Tibial artery (tissue), 4 donors: ENCODE measurements around the gene NPAS3.

ENCODE experiments used
- DNase-seq, 2 donors: peaks; one replicate each; pipeline ENCODE4 v3.0.0-alpha.2; 2019
- H3K27ac ChIP-seq, 2 donors: fragments of 200-600 bp; sonication (generic) in 1 of 2; 1 replicate in 1 of 2; 2 replicates in 1 of 2; pipeline ENCODE4 v1.5.1; 2018 to 2019; ENCODE audit warnings: mild to moderate bottlenecking in 1 of 2
- H3K27me3 ChIP-seq, 2 donors: fragments of 200-600 bp; sonication (generic) in 1 of 2; one replicate each; pipeline versions ENCODE4 v1.5.1 to v1.6.0; 2016 to 2019
- H3K36me3 ChIP-seq, 3 donors: fragments of 200-600 bp; sonication (generic) in 2 of 3; one replicate each; pipeline ENCODE4 v1.5.1; 2016 to 2019; ENCODE audit warnings: mild to moderate bottlenecking in 2 of 3
- H3K4me1 ChIP-seq, 4 donors: fragments of 200-600 bp; sonication (generic) in 2 of 4; 1 replicate in 3 of 4; 2 replicates in 1 of 4; pipeline ENCODE4 v1.5.1; 2016 to 2019
- H3K4me3 ChIP-seq, 2 donors: fragments of 200-600 bp; sonication (generic) in 1 of 2; 1 replicate in 1 of 2; 2 replicates in 1 of 2; pipeline ENCODE4 v1.5.1; 2018 to 2019; ENCODE audit warnings: mild to moderate bottlenecking in 2 of 2
- H3K9me3 ChIP-seq, 3 donors: fragments of 200-600 bp; sonication (generic) in 1 of 3; one replicate each; pipeline ENCODE4 v1.5.1; 2016 to 2019
- intact Hi-C: fragments of 100-400 bp; cut with DNase I; formaldehyde crosslinking; loops from one replicate; pipeline ENCODE4 v1.15.0; 2023; ENCODE audit warnings: low total_unique reads
- TF ChIP-seq, protein P1 (sequence below), 2 experiments: fragments of 200-600 bp in 1 of 2; fragments of 450-650 bp in 1 of 2; IDR thresholded peaks; one replicate each; pipeline ENCODE4 v1.5.1; 2017 to 2019; ENCODE audit warnings: antibody characterized with exemption in 2 of 2, mild to moderate bottlenecking in 1 of 2, moderate library complexity in 1 of 2

NPAS3 gene

DNA sequence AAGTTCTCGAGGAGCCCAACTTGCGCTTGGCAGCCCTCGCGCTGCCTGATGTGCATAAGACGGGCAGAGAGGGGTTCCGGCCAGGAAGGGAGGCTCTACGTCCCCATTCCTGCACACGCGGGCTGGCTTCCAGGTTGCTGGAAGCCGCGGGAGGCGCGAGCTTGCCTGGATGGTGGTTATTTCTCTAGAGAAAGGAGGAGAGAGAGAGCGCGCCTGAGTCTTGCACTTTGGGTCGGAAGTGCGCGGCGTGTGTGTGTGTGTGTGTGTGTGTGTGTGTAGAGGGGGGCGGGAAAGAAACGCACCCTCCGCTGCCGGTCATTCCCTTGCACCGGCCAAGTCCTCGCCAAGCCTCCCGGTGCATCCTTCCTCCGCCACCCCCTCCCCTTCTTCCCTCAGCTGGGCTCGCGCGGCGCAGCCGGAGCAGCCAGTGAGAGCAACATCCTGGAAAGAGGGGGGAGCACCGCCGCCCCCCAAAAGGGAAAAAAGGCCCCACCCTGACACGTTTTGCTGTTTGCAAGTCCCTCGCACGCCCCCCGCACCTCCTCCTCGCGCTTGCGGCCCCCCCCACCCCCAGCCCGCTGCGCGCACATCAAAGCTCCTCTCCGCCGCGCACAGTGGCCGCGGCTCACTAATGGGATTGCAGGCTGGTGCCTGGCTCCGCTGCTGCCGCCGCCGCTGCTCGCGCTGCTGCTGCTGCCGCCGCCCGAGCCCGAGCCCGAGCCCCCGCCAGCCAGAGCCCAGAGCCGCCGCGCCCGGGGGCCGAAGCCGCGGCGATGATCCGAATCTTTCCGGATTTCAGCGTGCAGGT lies 4.4 kb upstream of the NPAS3 start:
- Histone ChIP-seq H3K36me3 (no peaks in the 10 kb centered on the region), H3K27ac (no peak overlapping the region), H3K27me3 (peaks cover 0 to 43% of the 10 kb centered on the region in 2 donors), H3K4me3 (peak overlapping the region; percentile 48 to 49), H3K4me1 (peaks cover 0 to 35% (median 29%) of the 10 kb centered on the region in 4 donors), H3K9me3 (no peaks in the 10 kb centered on the region)
- TF ChIP-seq, protein P1, sequence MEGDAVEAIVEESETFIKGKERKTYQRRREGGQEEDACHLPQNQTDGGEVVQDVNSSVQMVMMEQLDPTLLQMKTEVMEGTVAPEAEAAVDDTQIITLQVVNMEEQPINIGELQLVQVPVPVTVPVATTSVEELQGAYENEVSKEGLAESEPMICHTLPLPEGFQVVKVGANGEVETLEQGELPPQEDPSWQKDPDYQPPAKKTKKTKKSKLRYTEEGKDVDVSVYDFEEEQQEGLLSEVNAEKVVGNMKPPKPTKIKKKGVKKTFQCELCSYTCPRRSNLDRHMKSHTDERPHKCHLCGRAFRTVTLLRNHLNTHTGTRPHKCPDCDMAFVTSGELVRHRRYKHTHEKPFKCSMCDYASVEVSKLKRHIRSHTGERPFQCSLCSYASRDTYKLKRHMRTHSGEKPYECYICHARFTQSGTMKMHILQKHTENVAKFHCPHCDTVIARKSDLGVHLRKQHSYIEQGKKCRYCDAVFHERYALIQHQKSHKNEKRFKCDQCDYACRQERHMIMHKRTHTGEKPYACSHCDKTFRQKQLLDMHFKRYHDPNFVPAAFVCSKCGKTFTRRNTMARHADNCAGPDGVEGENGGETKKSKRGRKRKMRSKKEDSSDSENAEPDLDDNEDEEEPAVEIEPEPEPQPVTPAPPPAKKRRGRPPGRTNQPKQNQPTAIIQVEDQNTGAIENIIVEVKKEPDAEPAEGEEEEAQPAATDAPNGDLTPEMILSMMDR (IDR thresholded peaks at IDR 0.05) = peak in 1 of 2 experiments; percentile 0
- DNase-seq = no peak
- intact Hi-C loops = loop anchor here (10.0 kb wide), 2 partner anchors 861 to 1021 kb away; partner anchors contain the start of gene EGLN3

DNA sequence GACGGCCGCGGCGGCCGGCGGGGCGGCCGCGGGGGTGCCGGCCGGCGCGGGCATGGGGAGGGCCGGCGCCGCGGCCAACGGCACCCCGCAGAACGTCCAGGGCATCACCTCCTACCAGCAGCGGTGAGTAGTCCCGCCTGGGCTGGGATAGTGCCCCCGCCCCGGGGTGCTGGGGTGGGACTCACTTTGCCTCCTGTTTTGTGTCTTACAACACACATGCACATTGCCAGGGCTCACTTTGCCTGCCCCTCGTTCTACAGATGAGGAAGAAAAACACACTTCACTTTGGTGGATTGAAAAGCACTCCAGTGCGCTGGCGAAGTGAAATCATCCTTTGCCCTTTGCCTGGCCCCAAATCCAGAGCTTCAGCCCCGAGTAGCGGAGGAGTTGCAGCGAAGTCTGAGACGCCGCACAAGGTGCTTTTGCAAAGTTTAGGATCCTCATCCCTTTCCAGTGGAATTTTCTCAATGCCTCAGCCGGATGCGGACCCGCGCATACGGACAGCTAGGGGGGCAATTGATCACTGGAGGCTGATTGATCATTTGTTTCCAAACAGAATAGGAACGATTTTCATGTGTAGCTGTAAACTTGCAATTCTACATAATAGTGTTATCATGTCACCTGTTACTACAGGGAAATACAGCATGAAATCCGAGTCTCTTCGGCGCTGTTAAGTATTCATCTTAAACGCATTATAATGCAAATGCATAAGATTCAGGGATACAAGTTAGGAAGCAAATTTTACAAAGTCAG lies 3.6 kb upstream of the NPAS3 start:
- Histone ChIP-seq H3K4me1 (peaks cover 0 to 36% (median 29%) of the 10 kb centered on the region in 4 donors), H3K27ac (no peak overlapping the region), H3K27me3 (peaks cover 0 to 43% of the 10 kb centered on the region in 2 donors), H3K9me3 (no peaks in the 10 kb centered on the region), H3K4me3 (peak overlapping the region; percentile 48 to 49), H3K36me3 (no peaks in the 10 kb centered on the region)
- intact Hi-C loops = loop anchor here (10.0 kb wide), 2 partner anchors 860 to 1020 kb away; partner anchors contain the start of gene EGLN3
- DNase-seq = peak in 1 of 2 donors; percentile 32
- TF ChIP-seq, protein P1 (IDR thresholded peaks at IDR 0.05) = no peak

DNA sequence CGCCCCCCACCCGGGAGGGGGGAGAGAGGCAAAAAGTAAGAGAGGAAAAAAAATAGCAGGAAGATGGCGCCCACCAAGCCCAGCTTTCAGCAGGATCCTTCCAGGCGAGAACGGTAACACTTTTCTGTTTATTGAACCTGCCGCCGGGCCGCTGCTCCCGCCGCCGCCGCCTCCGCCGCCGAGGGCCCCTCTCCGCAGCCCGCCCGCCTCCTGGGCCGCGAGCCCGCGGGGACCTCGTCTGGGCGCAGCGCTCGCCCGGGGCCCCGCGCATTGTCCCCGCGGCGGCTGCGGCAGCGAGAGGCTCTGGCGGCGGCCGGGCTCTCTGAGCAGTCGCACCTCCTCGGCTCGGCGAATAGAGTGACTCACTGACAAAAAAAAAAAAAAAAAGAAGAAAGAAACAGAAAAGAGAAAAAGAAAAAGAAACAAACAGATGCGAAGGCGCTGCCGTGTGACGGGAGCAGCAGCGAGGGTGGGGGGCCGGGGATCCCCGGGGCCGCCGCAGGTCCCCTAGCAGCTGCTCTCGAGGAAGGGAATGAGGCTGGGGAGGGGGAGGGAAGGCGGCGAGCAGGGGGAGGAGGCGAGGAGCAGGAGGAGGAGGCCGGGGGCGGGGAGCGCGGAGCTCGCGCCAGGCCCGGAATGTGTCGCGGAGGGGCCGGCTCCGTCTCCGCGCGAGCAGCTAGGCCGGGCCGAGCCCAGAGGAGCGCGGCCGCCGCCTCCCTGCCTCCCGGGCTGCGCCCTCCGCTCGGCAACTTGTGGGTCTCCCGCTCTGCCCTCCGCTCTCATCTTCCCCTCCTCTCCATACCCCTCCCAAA lies 781 bp downstream of the NPAS3 start:
- H3K36me3 ChIP-seq = no peaks in the 10 kb centered on the region
- peak overlapping the region; percentile 77 to 80 for H3K4me3 ChIP-seq
- peak overlapping the region; percentile 83 to 86 for H3K27ac ChIP-seq
- peaks cover 0 to 22% (median 12%) of the 10 kb centered on the region in 4 donors for H3K4me1 ChIP-seq
- peak; percentile 80 to 90 for DNase-seq
- TF ChIP-seq, protein P1 (IDR thresholded peaks at IDR 0.05) = no peak
- no peaks in the 10 kb centered on the region for H3K9me3 ChIP-seq
- intact Hi-C loops = loop anchor here (10.0 kb wide), 2 partner anchors 855 to 1015 kb away; partner anchors contain the start of gene EGLN3
- peaks cover 0 to 21% of the 10 kb centered on the region in 2 donors for H3K27me3 ChIP-seq

DNA sequence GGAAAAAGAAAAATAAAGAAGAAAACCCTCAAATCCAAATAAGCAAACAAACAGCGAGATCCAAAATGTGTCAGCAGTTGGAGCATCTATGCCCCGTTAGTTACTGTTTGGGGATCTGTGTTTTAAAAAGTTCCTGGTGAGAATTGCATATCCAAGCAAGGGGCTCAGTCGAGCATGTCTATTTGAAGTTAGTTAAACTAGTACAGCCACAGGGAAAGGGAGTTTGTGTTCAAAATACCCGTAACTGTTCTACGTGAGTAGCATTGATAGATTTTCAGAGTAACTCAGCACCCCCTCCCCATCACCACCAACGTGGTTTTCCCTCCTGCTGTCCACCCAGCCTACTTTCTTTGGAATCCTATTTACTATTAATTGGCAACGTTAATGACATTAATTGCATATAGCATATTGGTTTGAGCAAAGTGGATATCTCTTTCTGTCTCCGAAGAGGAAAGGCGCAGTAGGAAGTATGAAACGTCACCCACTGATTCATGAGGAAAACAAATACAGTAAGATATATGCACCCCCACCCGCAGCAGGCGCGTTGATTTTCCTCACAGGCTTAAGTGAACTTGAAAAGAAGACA lies 1.5 kb downstream of the NPAS3 start:
- intact Hi-C loops = no loop called here
- no peak for DNase-seq
- Histone ChIP-seq H3K27ac (peak overlapping the region; percentile 83 to 86), H3K4me1 (peaks cover 0 to 15% (median 7%) of the 10 kb centered on the region in 4 donors), H3K9me3 (no peaks in the 10 kb centered on the region), H3K36me3 (no peaks in the 10 kb centered on the region), H3K27me3 (peaks cover 0 to 16% of the 10 kb centered on the region in 2 donors), H3K4me3 (peak overlapping the region; percentile 77 to 80)
- TF ChIP-seq, protein P1 (IDR thresholded peaks at IDR 0.05) = no peak
